Measurements from ENCODE around the gene MCM6. TPM values are rescaled to one million over a fixed set of nuclear protein-coding genes. Genes with fewer than 3 reads are reported as not detected.
"Not testable (repeated sequence)": the region's sequence is repeated elsewhere in the genome, so short reads cannot be mapped to it uniquely, and the experiment has no call there.

Gene MCM6
- total RNA-seq, 1 donor from 2014 or later = 62.5 TPM

DNA sequence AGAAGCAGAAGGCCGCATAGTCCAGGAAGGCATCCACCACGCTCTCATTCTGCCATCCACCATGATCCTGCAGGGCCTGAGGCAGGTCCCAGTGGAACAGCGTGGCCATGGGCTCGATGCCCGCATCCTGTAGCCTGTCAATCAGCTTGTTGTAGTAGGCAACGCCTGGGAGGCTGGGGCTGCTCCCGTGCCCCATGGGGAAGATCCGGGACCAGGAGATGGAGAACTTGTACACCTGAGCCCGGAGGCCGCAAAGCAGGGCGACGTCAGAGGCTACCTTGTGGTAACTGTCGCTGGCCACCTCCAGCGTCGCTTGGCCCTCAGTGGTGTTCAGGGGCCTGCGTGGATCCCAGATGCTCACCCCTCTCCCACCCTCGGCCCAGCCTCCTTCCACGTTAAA, 58.8 kb downstream of the MCM6 start:
- intact Hi-C loops (cut with DNase I) = no loop called here
- Histone ChIP-seq H3K9me3 (peaks cover 0 to under 1% of the 10 kb centered on the region in 2 donors), H3K4me3 (no peak overlapping the region), H3K27me3 (no peaks in the 10 kb centered on the region), H3K4me1 (no peaks in the 10 kb centered on the region), H3K27ac (no peak overlapping the region), H3K36me3 (no peaks in the 10 kb centered on the region)
- TF ChIP-seq, protein P1, sequence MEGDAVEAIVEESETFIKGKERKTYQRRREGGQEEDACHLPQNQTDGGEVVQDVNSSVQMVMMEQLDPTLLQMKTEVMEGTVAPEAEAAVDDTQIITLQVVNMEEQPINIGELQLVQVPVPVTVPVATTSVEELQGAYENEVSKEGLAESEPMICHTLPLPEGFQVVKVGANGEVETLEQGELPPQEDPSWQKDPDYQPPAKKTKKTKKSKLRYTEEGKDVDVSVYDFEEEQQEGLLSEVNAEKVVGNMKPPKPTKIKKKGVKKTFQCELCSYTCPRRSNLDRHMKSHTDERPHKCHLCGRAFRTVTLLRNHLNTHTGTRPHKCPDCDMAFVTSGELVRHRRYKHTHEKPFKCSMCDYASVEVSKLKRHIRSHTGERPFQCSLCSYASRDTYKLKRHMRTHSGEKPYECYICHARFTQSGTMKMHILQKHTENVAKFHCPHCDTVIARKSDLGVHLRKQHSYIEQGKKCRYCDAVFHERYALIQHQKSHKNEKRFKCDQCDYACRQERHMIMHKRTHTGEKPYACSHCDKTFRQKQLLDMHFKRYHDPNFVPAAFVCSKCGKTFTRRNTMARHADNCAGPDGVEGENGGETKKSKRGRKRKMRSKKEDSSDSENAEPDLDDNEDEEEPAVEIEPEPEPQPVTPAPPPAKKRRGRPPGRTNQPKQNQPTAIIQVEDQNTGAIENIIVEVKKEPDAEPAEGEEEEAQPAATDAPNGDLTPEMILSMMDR (IDR thresholded peaks at IDR 0.05) = no peak
- DNase-seq (ENCODE audit: low spot score in 2 of 2) = no peak

DNA sequence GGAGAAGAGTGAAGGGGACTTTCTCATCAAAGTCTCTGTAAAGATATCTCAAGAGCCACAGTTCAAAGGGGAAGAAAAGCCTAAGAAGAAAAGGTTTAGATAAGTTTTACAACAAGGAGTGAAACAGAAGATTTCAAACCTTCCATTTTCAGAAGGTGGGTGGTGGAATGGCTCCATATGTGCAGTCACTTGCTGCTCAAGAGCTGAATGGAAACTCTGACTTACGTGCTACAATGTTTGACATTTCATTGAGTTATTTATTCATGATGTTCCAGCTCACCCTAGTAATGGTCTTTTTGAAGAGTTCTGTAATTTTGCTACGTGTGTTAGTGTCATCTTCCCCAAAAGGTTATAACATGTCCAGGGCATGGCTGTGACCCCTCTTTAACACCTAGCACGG, 61.0 kb downstream of the MCM6 start:
- no peak for DNase-seq (ENCODE audit: low spot score in 2 of 2)
- H3K27ac ChIP-seq = no peak overlapping the region
- no peaks in the 10 kb centered on the region for H3K4me1 ChIP-seq
- intact Hi-C loops (cut with DNase I) = no loop called here
- no peak overlapping the region for H3K4me3 ChIP-seq
- H3K9me3 ChIP-seq = no peaks in the 10 kb centered on the region
- no peaks in the 10 kb centered on the region for H3K27me3 ChIP-seq
- H3K36me3 ChIP-seq = no peaks in the 10 kb centered on the region
- TF ChIP-seq, protein P1 (IDR thresholded peaks at IDR 0.05) = no peak

DNA sequence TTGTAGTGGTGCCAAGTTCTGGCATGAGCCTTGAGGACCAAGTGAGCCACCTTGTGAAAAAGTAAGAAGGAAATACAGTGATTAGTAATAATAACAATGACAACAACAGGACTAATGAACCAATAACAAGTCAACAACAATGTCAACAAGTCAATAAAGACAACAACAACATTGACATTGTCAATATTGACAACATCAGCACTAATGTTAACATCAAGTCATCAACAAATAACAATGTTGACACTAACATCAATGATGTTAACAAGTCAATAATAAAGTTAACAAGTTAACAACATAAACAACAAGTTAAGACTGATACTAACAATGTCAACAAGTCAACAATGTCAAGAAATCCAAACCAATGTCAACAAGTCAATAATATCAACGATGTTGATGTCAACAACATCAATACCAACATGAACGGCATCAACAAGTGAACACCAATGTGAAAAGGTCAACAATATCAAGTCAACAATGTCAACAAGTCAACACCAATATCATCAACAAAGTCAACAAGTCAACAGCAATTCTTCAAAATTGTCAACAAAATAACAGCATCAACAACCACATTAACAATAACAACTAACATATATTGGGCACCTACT, 63.2 kb downstream of the MCM6 start:
- H3K36me3 ChIP-seq = no peaks in the 10 kb centered on the region
- H3K27me3 ChIP-seq = no peaks in the 10 kb centered on the region
- no peaks in the 10 kb centered on the region for H3K4me1 ChIP-seq
- TF ChIP-seq, protein P1 (IDR thresholded peaks at IDR 0.05) = no peak
- intact Hi-C loops (cut with DNase I) = no loop called here
- DNase-seq (ENCODE audit: low spot score in 2 of 2) = no peak
- no peaks in the 10 kb centered on the region for H3K9me3 ChIP-seq
- no peak overlapping the region for H3K4me3 ChIP-seq
- no peak overlapping the region for H3K27ac ChIP-seq

DNA sequence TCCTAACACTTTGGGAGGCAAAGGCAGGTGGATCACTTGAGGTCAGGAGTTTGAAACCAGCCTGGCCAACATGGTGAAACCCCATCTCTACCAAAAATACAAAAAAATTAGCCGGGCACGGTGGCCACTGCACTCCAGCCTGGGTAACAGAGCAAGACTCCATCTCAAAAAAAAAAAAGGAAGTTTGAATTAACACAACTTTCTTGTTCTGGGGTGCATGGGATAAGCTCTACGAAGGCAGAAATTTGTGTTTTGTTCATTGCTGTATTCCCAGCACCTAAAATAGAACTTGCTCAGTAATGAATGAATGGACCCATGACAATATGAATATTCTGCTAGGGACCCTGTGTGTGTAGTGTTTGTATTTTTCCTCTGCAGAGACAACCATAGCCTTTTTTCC, 68.4 kb downstream of the MCM6 start:
- H3K4me3 ChIP-seq; intact Hi-C loops (cut with DNase I); H3K9me3 ChIP-seq; H3K36me3 ChIP-seq; H3K4me1 ChIP-seq; H3K27me3 ChIP-seq; H3K27ac ChIP-seq; DNase-seq (ENCODE audit: low spot score in 2 of 2): not testable (repeated sequence)

DNA sequence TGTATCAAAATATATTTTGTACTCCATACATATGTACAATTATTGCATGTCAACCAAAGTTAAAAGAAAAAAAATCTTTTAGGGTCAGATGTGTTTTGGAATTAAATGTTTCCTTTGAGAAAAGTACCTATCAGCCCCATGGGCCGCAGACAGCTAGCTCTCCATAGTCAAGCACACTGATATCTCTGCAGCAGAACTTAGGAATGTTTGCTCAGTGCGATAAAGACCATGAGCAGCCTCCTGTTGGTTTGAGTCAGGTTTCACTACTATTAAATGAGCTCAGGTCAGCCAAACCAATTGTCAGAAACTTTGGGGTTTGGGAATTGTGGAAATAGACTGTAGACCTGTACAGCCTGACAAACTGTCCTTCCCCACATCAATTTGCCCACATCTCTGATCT, 73.0 kb downstream of the MCM6 start:
- Histone ChIP-seq H3K9me3 (no peaks in the 10 kb centered on the region), H3K27ac (no peak overlapping the region), H3K27me3 (no peaks in the 10 kb centered on the region), H3K4me3 (no peak overlapping the region), H3K4me1 (no peaks in the 10 kb centered on the region), H3K36me3 (no peaks in the 10 kb centered on the region)
- intact Hi-C loops (cut with DNase I) = no loop called here
- TF ChIP-seq, protein P1 (IDR thresholded peaks at IDR 0.05) = no peak
- no peak for DNase-seq (ENCODE audit: low spot score in 2 of 2)

DNA sequence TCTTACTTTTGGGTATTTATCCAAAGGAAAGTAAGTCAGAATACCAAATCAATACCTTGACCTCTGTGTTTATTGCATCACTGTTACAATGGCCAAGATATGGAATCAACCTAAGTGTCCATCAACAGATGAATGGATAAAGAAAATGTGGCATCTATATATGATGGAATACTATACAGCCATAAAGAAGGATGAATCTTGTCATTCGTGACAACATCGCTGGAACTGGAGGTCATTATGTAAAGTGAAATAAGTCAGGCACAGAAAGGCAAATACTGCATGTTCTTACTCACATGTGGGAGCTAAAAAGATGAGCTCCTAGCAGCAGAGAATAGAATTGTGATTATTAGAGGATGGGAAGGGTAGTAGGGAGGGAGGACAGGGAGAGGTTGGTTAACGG, 73.9 kb downstream of the MCM6 start:
- no peaks in the 10 kb centered on the region for H3K4me1 ChIP-seq
- intact Hi-C loops (cut with DNase I) = no loop called here
- DNase-seq (ENCODE audit: low spot score in 2 of 2) = no peak
- no peaks in the 10 kb centered on the region for H3K36me3 ChIP-seq
- TF ChIP-seq, protein P1 (IDR thresholded peaks at IDR 0.05) = no peak
- H3K27me3 ChIP-seq = no peaks in the 10 kb centered on the region
- no peak overlapping the region for H3K4me3 ChIP-seq
- H3K9me3 ChIP-seq = no peaks in the 10 kb centered on the region
- H3K27ac ChIP-seq = no peak overlapping the region

Measured in ascending aorta (tissue), 2 donors.